ENCODE data around the gene SRSF4.

- no peak for TF ChIP-seq CTCF (IDR thresholded peaks at IDR 0.05)
- no peak for TF ChIP-seq POLR2AphosphoS5 (IDR thresholded peaks at IDR 0.05)
- no peak for TF ChIP-seq POLR2A (IDR thresholded peaks at IDR 0.05)
These were observed 47.0 kb downstream of the SRSF4 start for GRCh38 chr1:29134695-29135028.
